T-helper 22 cell (primary cell): ENCODE measurements around the gene IRS2.

Experiments
- DNase-seq: peaks from one replicate; pipeline ENCODE4 v3.0.0-alpha.2; 2020; ENCODE audit warnings: low read depth

The IRS2 gene

GRCh38 chr13:109706015-109706715, 80.2 kb downstream of the IRS2 start:
- DNase-seq = no peak

- no peak for DNase-seq
Measured at GRCh38 chr13:109704771-109705635, 81.4 kb downstream of the IRS2 start.

- no peak for DNase-seq
Measured at GRCh38 chr13:109703250-109703649, 83.1 kb downstream of the IRS2 start.
